Prostate gland (tissue), 2 donors: ENCODE measurements around the gene ADGRD1.

Experiments used
- CTCF ChIP-seq, 4 experiments: fragments of 200-600 bp in 2 of 4; fragments of 450-650 bp in 2 of 4; sonication (generic) in 2 of 4; IDR thresholded peaks; 1 replicate in 3 of 4; 2 replicates in 1 of 4; pipeline ENCODE4 v1.5.1; 2016 to 2019; ENCODE audit warnings: antibody characterized with exemption in 4 of 4, mild to moderate bottlenecking in 2 of 4, moderate library complexity in 2 of 4
- POLR2A ChIP-seq: fragments of 450-650 bp; IDR thresholded peaks from one replicate; pipeline ENCODE4 v1.6.1; 2016; ENCODE audit warnings: antibody characterized with exemption, mild to moderate bottlenecking
- POLR2AphosphoS5 ChIP-seq: sonication (generic); formaldehyde crosslinking; IDR thresholded peaks from one replicate; pipeline ENCODE4 v1.6.1; 2017; ENCODE audit warnings: antibody characterized with exemption

DNA sequence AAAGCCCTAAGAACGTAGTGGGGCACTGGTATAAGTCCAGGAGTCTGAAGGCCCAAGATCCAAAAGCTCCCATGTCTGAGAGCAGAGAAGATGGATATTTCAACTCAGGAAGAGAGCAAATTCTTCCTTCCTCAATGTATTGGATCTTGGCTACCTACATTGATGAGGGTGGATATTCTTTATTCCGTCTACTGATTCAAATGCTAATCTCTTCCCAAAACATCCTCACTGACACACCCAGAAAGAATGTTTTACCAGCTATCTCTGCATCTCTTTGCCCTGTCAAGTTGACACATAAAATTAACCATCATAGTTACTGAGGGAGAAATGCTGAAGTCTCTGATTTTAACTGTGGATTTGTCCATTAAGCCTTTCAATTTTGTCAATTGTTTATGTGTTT, 16.6 kb upstream of the ADGRD1 start:
- TF ChIP-seq CTCF (IDR thresholded peaks at IDR 0.05) (no peak), POLR2AphosphoS5 (no peak), POLR2A (no peak)
